HG02798 (cell line): Measurements from ENCODE around the gene PIP4K2A.
"Not testable (repeated sequence)": the region's sequence is repeated elsewhere in the genome, so short reads cannot be mapped to it uniquely, and the experiment has no call there.

Experiments used
- ATAC-seq: cut with Tn5 transposase; IDR thresholded peaks from one replicate; pipeline ENCODE4 v1.9.1; 2021; ENCODE audit warnings: mild to moderate bottlenecking; ENCODE audit not compliant: unreplicated experiment, poor library complexity

The PIP4K2A gene

GRCh38 chr10:22714479-22715289 lies at the start of gene PIP4K2A:
TSS of gene PIP4K2A (minus strand) at chr10:22714578. CDS start at chr10:22714326, 252 bp downstream.
- ATAC-seq: peak; percentile 83

GRCh38 chr10:22761569-22762220 lies 47.3 kb upstream of the PIP4K2A start:
- no peak for ATAC-seq

- no peak for ATAC-seq
Observed at GRCh38 chr10:22760025-22760424, 45.6 kb upstream of the PIP4K2A start.

GRCh38 chr10:22758867-22759266 lies 44.5 kb upstream of the PIP4K2A start:
- ATAC-seq: no peak

GRCh38 chr10:22754296-22754695 lies 39.9 kb upstream of the PIP4K2A start:
- no peak for ATAC-seq

- ATAC-seq: no peak
Observed at GRCh38 chr10:22753786-22754185, 39.4 kb upstream of the PIP4K2A start.

- peak; percentile 59 for ATAC-seq
Observed at GRCh38 chr10:22752272-22752889, 38.0 kb upstream of the PIP4K2A start.

- ATAC-seq: no peak
Observed at GRCh38 chr10:22750131-22750530, 35.8 kb upstream of the PIP4K2A start.

- ATAC-seq: not testable (repeated sequence)
Observed at GRCh38 chr10:22744858-22745257, 30.5 kb upstream of the PIP4K2A start.

- ATAC-seq: peak; percentile 90
Observed at GRCh38 chr10:22742678-22743077, 28.3 kb upstream of the PIP4K2A start.

GRCh38 chr10:22741631-22742030 lies 27.3 kb upstream of the PIP4K2A start:
- ATAC-seq: not testable (repeated sequence)

- no peak for ATAC-seq
Observed at GRCh38 chr10:22740180-22740579, 25.8 kb upstream of the PIP4K2A start.

GRCh38 chr10:22737587-22737986 lies 23.2 kb upstream of the PIP4K2A start:
- ATAC-seq: no peak

- no peak for ATAC-seq
Observed at GRCh38 chr10:22736134-22736533, 21.8 kb upstream of the PIP4K2A start.

- ATAC-seq: no peak
Observed at GRCh38 chr10:22733992-22734391, 19.6 kb upstream of the PIP4K2A start.

- no peak for ATAC-seq
Observed at GRCh38 chr10:22727663-22728062, 13.3 kb upstream of the PIP4K2A start.

GRCh38 chr10:22727112-22727511 lies 12.7 kb upstream of the PIP4K2A start:
- ATAC-seq: no peak

- ATAC-seq: no peak
Observed at GRCh38 chr10:22724773-22725172, 10.4 kb upstream of the PIP4K2A start.

GRCh38 chr10:22723783-22724182 lies 9.4 kb upstream of the PIP4K2A start:
- peak; percentile 66 for ATAC-seq

- ATAC-seq: peak; percentile 75
Observed at GRCh38 chr10:22723343-22723779, 9.0 kb upstream of the PIP4K2A start.

GRCh38 chr10:22722626-22723169 lies 8.3 kb upstream of the PIP4K2A start:
- ATAC-seq: peak; percentile 1
